ENCODE results near the gene CHML. TPM values are rescaled to one million over a fixed set of nuclear protein-coding genes. Genes with fewer than 3 reads are reported as not detected.

Gene CHML
- total RNA-seq, 6 donors from 2014 or later = 5.2 to 15.5 (median 11.8) TPM

- Histone ChIP-seq H3K27ac (peak overlapping the region in 1 of 4 donors; percentile 46), H3K9me3 (no peaks in the 10 kb centered on the region), H3K4me1 (no peaks in the 10 kb centered on the region), H3K27me3 (no peaks in the 10 kb centered on the region), H3K36me3 (no peaks in the 10 kb centered on the region), H3K4me3 (no peak overlapping the region)
- ATAC-seq (ENCODE audit: low FRiP score in 2 of 2) (peak in 1 of 2 donors; percentile 63), DNase-seq (no peak)
- TF ChIP-seq, protein P1, sequence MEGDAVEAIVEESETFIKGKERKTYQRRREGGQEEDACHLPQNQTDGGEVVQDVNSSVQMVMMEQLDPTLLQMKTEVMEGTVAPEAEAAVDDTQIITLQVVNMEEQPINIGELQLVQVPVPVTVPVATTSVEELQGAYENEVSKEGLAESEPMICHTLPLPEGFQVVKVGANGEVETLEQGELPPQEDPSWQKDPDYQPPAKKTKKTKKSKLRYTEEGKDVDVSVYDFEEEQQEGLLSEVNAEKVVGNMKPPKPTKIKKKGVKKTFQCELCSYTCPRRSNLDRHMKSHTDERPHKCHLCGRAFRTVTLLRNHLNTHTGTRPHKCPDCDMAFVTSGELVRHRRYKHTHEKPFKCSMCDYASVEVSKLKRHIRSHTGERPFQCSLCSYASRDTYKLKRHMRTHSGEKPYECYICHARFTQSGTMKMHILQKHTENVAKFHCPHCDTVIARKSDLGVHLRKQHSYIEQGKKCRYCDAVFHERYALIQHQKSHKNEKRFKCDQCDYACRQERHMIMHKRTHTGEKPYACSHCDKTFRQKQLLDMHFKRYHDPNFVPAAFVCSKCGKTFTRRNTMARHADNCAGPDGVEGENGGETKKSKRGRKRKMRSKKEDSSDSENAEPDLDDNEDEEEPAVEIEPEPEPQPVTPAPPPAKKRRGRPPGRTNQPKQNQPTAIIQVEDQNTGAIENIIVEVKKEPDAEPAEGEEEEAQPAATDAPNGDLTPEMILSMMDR (IDR thresholded peaks at IDR 0.05) = peak in 5 of 6 experiments; percentile 28 to 59 (median 49)
- TF ChIP-seq EP300 (IDR thresholded peaks at IDR 0.05) (no peak), POLR2AphosphoS5 (IDR thresholded peaks at IDR 0.05) (no peak)
- 53 to 55% methylated on average over 9 of the region's 9 CpGs for WGBS, 2 donors
Measured at GRCh38 chr1:241627453-241628259, 12.5 kb downstream of the CHML start.

DNA sequence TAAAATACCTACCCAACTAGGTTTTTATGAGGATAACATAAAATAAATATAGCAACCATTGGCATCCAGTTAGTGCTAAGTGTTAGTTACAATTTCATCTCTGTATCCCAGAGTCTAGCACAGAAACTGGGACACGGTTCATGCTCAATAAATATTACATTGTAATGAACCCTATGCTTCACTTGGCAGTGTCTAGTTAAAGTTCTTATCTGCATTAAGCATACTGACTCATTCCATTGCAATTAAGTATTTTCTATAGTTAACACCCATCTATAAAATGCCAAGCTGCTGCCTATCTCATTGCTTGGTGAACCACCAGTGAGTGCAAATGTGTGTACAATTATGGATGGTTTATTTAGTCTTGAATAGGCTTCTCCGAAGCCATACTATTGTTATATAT, 15.2 kb downstream of the CHML start:
- H3K4me3 ChIP-seq = no peak overlapping the region
- no peaks in the 10 kb centered on the region for H3K36me3 ChIP-seq
- H3K4me1 ChIP-seq = no peaks in the 10 kb centered on the region
- WGBS, 2 donors = 90 to 96% methylated on average over 2 of the region's 2 CpGs
- DNase-seq = no peak
- H3K27me3 ChIP-seq = no peaks in the 10 kb centered on the region
- TF ChIP-seq POLR2AphosphoS5 (IDR thresholded peaks at IDR 0.05) = no peak
- TF ChIP-seq, protein P1 (IDR thresholded peaks at IDR 0.05) = no peak
- TF ChIP-seq POLR2A (IDR thresholded peaks at IDR 0.05) = no peak
- TF ChIP-seq EP300 (IDR thresholded peaks at IDR 0.05) = no peak
- no peak overlapping the region for H3K27ac ChIP-seq
- no peaks in the 10 kb centered on the region for H3K9me3 ChIP-seq
- ATAC-seq (ENCODE audit: low FRiP score in 2 of 2) = no peak

DNA sequence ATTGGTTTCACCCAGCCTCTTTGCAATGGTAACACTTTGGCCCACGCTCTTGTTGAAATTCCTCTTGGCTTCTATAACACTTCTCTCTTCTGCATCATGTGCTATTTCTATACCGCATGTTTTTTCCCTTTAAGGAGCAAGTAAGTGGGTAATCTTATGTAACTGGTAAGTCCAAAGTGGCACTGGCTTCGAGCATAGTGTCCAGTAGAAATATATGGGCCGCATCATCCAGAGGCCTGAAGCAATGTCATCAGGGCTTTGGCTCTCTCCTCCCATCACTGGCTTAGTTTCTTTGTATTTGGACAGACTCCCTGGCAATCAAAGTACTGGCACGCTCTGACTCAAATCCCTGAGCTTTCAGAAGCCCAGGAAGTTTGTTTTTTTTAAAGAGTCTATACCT, 17.5 kb downstream of the CHML start:
- WGBS, 2 donors = 74 to 82% methylated on average over 5 of the region's 5 CpGs
- Histone ChIP-seq H3K36me3 (no peaks in the 10 kb centered on the region), H3K4me1 (no peaks in the 10 kb centered on the region), H3K9me3 (no peaks in the 10 kb centered on the region), H3K27ac (no peak overlapping the region), H3K27me3 (no peaks in the 10 kb centered on the region), H3K4me3 (no peak overlapping the region)
- TF ChIP-seq, protein P1 (IDR thresholded peaks at IDR 0.05) = no peak
- ATAC-seq (ENCODE audit: low FRiP score in 2 of 2) = peak in 1 of 2 donors; percentile 59
- DNase-seq = no peak

GRCh38 chr1:241617426-241617825, 22.7 kb downstream of the CHML start:
- Histone ChIP-seq H3K4me3 (no peak overlapping the region), H3K4me1 (no peaks in the 10 kb centered on the region), H3K9me3 (no peaks in the 10 kb centered on the region), H3K27ac (no peak overlapping the region), H3K36me3 (no peaks in the 10 kb centered on the region), H3K27me3 (no peaks in the 10 kb centered on the region)
- 91 to 94% methylated on average over 7 of the region's 7 CpGs for WGBS, 2 donors
- no peak for DNase-seq
- TF ChIP-seq EP300 (IDR thresholded peaks at IDR 0.05) (no peak), POLR2A (IDR thresholded peaks at IDR 0.05) (no peak), POLR2AphosphoS5 (IDR thresholded peaks at IDR 0.05) (no peak)
- TF ChIP-seq, protein P1 (IDR thresholded peaks at IDR 0.05) = no peak
- ATAC-seq (ENCODE audit: low FRiP score in 2 of 2) = no peak
